Measurements from ENCODE around the gene IFI27L2.

IFI27L2 gene

GRCh38 chr14:94116701-94117100 is 12.7 kb downstream of the IFI27L2 start:
- Histone ChIP-seq H3K4me1 (ENCODE audit: insufficient read depth, low read length, severe bottlenecking) (no peaks in the 10 kb centered on the region), H4K20me1 (ENCODE audit: insufficient read depth, low read length) (no peaks in the 10 kb centered on the region), H3K4me3 (ENCODE audit: low read depth, low read length, poor library complexity, severe bottlenecking) (no peak overlapping the region), H3K4me2 (ENCODE audit: low read length) (no peak overlapping the region), H3K9ac (ENCODE audit: low read length) (no peak overlapping the region), H3K9me2 (ENCODE audit: low read depth, low read length) (no peaks in the 10 kb centered on the region), H3K27me3 (ENCODE audit: insufficient read depth, low read length) (no peaks in the 10 kb centered on the region; the same call in 1 of the 2 replicates), H2AFZ (ENCODE audit: low read length) (no peak overlapping the region), H3K79me2 (ENCODE audit: insufficient read depth, low read length) (no peaks in the 10 kb centered on the region), H3K27ac (ENCODE audit: low read depth, low read length, poor library complexity, severe bottlenecking) (no peak overlapping the region), H3F3A (ENCODE audit: insufficient read depth, low read length) (no peaks in the 10 kb centered on the region), H3K36me3 (ENCODE audit: insufficient read depth, low read length) (no peaks in the 10 kb centered on the region; the same call in 1 of the 2 replicates), H3K9me3 (ENCODE audit: low read length) (no peaks in the 10 kb centered on the region)
- TF ChIP-seq CTCF (IDR thresholded peaks at IDR 0.05; ENCODE audit: low read length) (no peak), EZH2 (IDR thresholded peaks at IDR 0.05; ENCODE audit: borderline replicate concordance, low read length) (no peak)

- H3K4me1 ChIP-seq (ENCODE audit: insufficient read depth, low read length, severe bottlenecking): no peaks in the 10 kb centered on the region
- TF ChIP-seq EZH2 (IDR thresholded peaks at IDR 0.05; ENCODE audit: borderline replicate concordance, low read length): no peak
- no peak for TF ChIP-seq CTCF (IDR thresholded peaks at IDR 0.05; ENCODE audit: low read length)
- no peaks in the 10 kb centered on the region for H3F3A ChIP-seq (ENCODE audit: insufficient read depth, low read length)
- H3K27me3 ChIP-seq (ENCODE audit: insufficient read depth, low read length): no peaks in the 10 kb centered on the region
- H2AFZ ChIP-seq (ENCODE audit: low read length): no peak overlapping the region
- H4K20me1 ChIP-seq (ENCODE audit: insufficient read depth, low read length): no peaks in the 10 kb centered on the region
- no peak overlapping the region for H3K4me2 ChIP-seq (ENCODE audit: low read length)
- no peak overlapping the region for H3K4me3 ChIP-seq (ENCODE audit: low read depth, low read length, poor library complexity, severe bottlenecking)
- no peaks in the 10 kb centered on the region for H3K9me3 ChIP-seq (ENCODE audit: low read length)
- no peaks in the 10 kb centered on the region for H3K79me2 ChIP-seq (ENCODE audit: insufficient read depth, low read length)
- H3K9ac ChIP-seq (ENCODE audit: low read length): no peak overlapping the region
- no peak overlapping the region for H3K27ac ChIP-seq (ENCODE audit: low read depth, low read length, poor library complexity, severe bottlenecking)
- H3K36me3 ChIP-seq (ENCODE audit: insufficient read depth, low read length): no peaks in the 10 kb centered on the region; the same call in 1 of the 2 replicates
- no peaks in the 10 kb centered on the region for H3K9me2 ChIP-seq (ENCODE audit: low read depth, low read length)
These were observed 13.8 kb downstream of the IFI27L2 start for GRCh38 chr14:94115631-94116030.

DNA sequence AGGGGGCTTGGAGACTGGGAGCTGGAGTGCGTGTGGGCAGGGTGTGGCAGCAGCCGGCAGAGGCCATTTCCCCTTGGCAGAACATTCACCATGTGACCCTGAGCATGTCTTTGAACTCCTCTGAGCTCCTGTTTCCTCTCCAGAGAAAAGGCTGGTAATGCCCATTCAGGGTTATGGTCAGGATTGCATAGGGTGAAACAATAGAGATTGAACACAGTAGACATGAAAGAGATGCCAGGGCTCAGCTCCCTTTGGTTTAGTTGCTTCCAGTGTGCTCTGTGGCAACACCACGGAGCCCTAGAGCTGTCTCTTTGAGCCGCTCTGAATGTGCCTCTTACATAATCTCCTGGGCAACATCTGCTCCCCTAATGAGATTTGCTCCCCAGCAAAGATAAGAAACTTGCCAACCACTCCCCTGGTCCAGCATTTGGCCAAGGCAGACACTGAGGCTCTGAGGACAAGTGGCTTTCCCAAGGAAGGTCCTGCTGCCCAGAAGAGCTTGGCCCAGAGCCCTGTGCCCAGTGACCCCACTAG is 14.3 kb downstream of the IFI27L2 start:
- Histone ChIP-seq H3K4me1 (ENCODE audit: insufficient read depth, low read length, severe bottlenecking) (no peaks in the 10 kb centered on the region), H3K36me3 (ENCODE audit: insufficient read depth, low read length) (no peaks in the 10 kb centered on the region; the same call in 1 of the 2 replicates), H2AFZ (ENCODE audit: low read length) (no peak overlapping the region), H3K9me3 (ENCODE audit: low read length) (no peaks in the 10 kb centered on the region), H3K79me2 (ENCODE audit: insufficient read depth, low read length) (no peaks in the 10 kb centered on the region), H3K4me2 (ENCODE audit: low read length) (no peak overlapping the region), H3K27ac (ENCODE audit: low read depth, low read length, poor library complexity, severe bottlenecking) (no peak overlapping the region), H3K27me3 (ENCODE audit: insufficient read depth, low read length) (no peaks in the 10 kb centered on the region), H3K9me2 (ENCODE audit: low read depth, low read length) (no peaks in the 10 kb centered on the region), H4K20me1 (ENCODE audit: insufficient read depth, low read length) (no peaks in the 10 kb centered on the region), H3F3A (ENCODE audit: insufficient read depth, low read length) (no peaks in the 10 kb centered on the region), H3K4me3 (ENCODE audit: low read depth, low read length, poor library complexity, severe bottlenecking) (no peak overlapping the region), H3K9ac (ENCODE audit: low read length) (no peak overlapping the region)
- TF ChIP-seq EZH2 (IDR thresholded peaks at IDR 0.05; ENCODE audit: borderline replicate concordance, low read length): no peak
- no peak for TF ChIP-seq CTCF (IDR thresholded peaks at IDR 0.05; ENCODE audit: low read length)

All from OCI-LY1 (cell line).